GM21528 (cell line): ENCODE results near the gene GAS2.

Source experiments
- ATAC-seq: cut with Tn5 transposase; IDR thresholded peaks from one replicate; pipeline ENCODE4 v1.9.1; 2021; ENCODE audit warnings: mild to moderate bottlenecking, moderate library complexity; ENCODE audit not compliant: unreplicated experiment, low FRiP score

Gene GAS2

GRCh38 chr11:22780952-22781593 lies 114.7 kb downstream of the GAS2 start:
- ATAC-seq = peak; percentile 86

GRCh38 chr11:22785251-22785650 lies 118.8 kb downstream of the GAS2 start:
- no peak for ATAC-seq

- ATAC-seq = peak; percentile 93
Observed at GRCh38 chr11:22786475-22786874, 120.1 kb downstream of the GAS2 start.

- ATAC-seq = no peak
Observed at GRCh38 chr11:22787055-22787454, 120.6 kb downstream of the GAS2 start.

- peak; percentile 51 for ATAC-seq
Observed at GRCh38 chr11:22787551-22788162, 121.2 kb downstream of the GAS2 start.

GRCh38 chr11:22792497-22792896 lies 126.1 kb downstream of the GAS2 start:
- ATAC-seq = no peak

GRCh38 chr11:22795914-22796313 lies 129.5 kb downstream of the GAS2 start:
- ATAC-seq = no peak

- ATAC-seq = no peak
Observed at GRCh38 chr11:22797047-22797446, 130.6 kb downstream of the GAS2 start.

GRCh38 chr11:22798901-22799300 lies 132.5 kb downstream of the GAS2 start:
- no peak for ATAC-seq

- ATAC-seq = no peak
Observed at GRCh38 chr11:22800482-22800881, 134.1 kb downstream of the GAS2 start.

GRCh38 chr11:22802861-22803260 lies 136.4 kb downstream of the GAS2 start:
- no peak for ATAC-seq

GRCh38 chr11:22807391-22807790 lies 141.0 kb downstream of the GAS2 start:
- no peak for ATAC-seq

GRCh38 chr11:22807855-22808570 lies 141.6 kb downstream of the GAS2 start:
- peak; percentile 99 for ATAC-seq

- peak; percentile 40 for ATAC-seq
Observed at GRCh38 chr11:22808571-22809197, 142.3 kb downstream of the GAS2 start.

- ATAC-seq = no peak
Observed at GRCh38 chr11:22809893-22810292, 143.5 kb downstream of the GAS2 start.

GRCh38 chr11:22822203-22822602 lies 155.8 kb downstream of the GAS2 start:
- ATAC-seq = no peak

- no peak for ATAC-seq
Observed at GRCh38 chr11:22828373-22828772, 162.0 kb downstream of the GAS2 start.

- peak; percentile 97 for ATAC-seq
Observed at GRCh38 chr11:22829231-22830081, 163.0 kb downstream of the GAS2 start, which contains the start of gene SVIP. Gene SVIP (minus strand): TSS chr11:22829801. CDS start chr11:22829748, 53 bp downstream.

- no peak for ATAC-seq
Observed at GRCh38 chr11:22830082-22830414, 163.6 kb downstream of the GAS2 start.

- no peak for ATAC-seq
Observed at GRCh38 chr11:22832315-22833015, 166.1 kb downstream of the GAS2 start.
